Astrocyte (in vitro differentiated cells and primary cell): Measurements from ENCODE around the gene FNDC3B.

Experiments used
- EZH2 ChIP-seq: IDR thresholded peaks from 2 replicates; pipeline ENCODE4 v1.6.1; 2012; ENCODE audit warnings: mild to moderate bottlenecking, low read length, inconsistent platforms; ENCODE audit not compliant: insufficient read depth
- TF ChIP-seq, protein P1 (sequence below): IDR thresholded peaks from 2 replicates; pipeline ENCODE4 v1.5.1; 2011; ENCODE audit warnings: low read depth, mild to moderate bottlenecking, inconsistent platforms, low read length, moderate library complexity; ENCODE audit not compliant: insufficient read depth

DNA sequence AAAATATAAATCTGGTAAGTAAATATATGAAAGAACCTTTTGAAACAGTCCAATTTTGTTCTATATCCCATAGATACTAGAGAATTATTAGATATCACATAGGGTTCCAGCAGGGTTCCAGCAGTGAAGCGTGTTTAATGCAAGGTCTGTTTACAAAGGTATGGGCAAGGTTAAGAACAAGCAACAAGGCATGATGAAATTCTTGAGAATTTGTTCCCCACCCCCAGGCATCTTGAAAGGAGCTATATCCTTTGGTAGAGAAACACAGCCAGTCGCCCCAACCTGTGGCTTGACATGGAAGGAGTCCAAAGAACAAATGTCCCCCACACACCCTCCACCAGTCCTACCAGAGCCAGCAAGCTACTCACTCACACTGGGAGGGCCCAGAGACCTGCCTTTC lies 18.6 kb upstream of the FNDC3B start:
- TF ChIP-seq, protein P1, sequence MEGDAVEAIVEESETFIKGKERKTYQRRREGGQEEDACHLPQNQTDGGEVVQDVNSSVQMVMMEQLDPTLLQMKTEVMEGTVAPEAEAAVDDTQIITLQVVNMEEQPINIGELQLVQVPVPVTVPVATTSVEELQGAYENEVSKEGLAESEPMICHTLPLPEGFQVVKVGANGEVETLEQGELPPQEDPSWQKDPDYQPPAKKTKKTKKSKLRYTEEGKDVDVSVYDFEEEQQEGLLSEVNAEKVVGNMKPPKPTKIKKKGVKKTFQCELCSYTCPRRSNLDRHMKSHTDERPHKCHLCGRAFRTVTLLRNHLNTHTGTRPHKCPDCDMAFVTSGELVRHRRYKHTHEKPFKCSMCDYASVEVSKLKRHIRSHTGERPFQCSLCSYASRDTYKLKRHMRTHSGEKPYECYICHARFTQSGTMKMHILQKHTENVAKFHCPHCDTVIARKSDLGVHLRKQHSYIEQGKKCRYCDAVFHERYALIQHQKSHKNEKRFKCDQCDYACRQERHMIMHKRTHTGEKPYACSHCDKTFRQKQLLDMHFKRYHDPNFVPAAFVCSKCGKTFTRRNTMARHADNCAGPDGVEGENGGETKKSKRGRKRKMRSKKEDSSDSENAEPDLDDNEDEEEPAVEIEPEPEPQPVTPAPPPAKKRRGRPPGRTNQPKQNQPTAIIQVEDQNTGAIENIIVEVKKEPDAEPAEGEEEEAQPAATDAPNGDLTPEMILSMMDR, result no peak
- no peak for TF ChIP-seq EZH2
